GM18909 (cell line): Measurements from ENCODE around the gene NFIA.

Experiments
- ATAC-seq: cut with Tn5 transposase; IDR thresholded peaks from one replicate; pipeline ENCODE4 v1.9.1; 2021; ENCODE audit warnings: mild to moderate bottlenecking; ENCODE audit not compliant: unreplicated experiment, poor library complexity

Gene NFIA

GRCh38 chr1:61171974-61172373 lies 89.6 kb downstream of the NFIA start:
- ATAC-seq: no peak

GRCh38 chr1:61173118-61173517 lies 90.8 kb downstream of the NFIA start:
- no peak for ATAC-seq

- ATAC-seq: no peak
These were observed 91.9 kb downstream of the NFIA start for GRCh38 chr1:61174060-61174795.

GRCh38 chr1:61175976-61176375 lies 93.6 kb downstream of the NFIA start:
- ATAC-seq: no peak

GRCh38 chr1:61181067-61182038 lies 99.0 kb downstream of the NFIA start:
- no peak for ATAC-seq

GRCh38 chr1:61182049-61182448 lies 99.7 kb downstream of the NFIA start:
- ATAC-seq: no peak

GRCh38 chr1:61182480-61182879 lies 100.1 kb downstream of the NFIA start:
- ATAC-seq: no peak

- no peak for ATAC-seq
These were observed 101.2 kb downstream of the NFIA start for GRCh38 chr1:61183471-61184039.

GRCh38 chr1:61184040-61184713 lies 101.8 kb downstream of the NFIA start:
- ATAC-seq: no peak

- ATAC-seq: no peak
These were observed 102.3 kb downstream of the NFIA start for GRCh38 chr1:61184714-61185106.

- no peak for ATAC-seq
These were observed 104.4 kb downstream of the NFIA start for GRCh38 chr1:61186753-61187152.

GRCh38 chr1:61187352-61188086 lies 105.2 kb downstream of the NFIA start:
- no peak for ATAC-seq

GRCh38 chr1:61190153-61190552 lies 107.8 kb downstream of the NFIA start:
- ATAC-seq: no peak

- ATAC-seq: no peak
These were observed 108.5 kb downstream of the NFIA start for GRCh38 chr1:61190618-61191432.

GRCh38 chr1:61191433-61191720 lies 109.0 kb downstream of the NFIA start:
- ATAC-seq: no peak

- ATAC-seq: no peak
These were observed 110.4 kb downstream of the NFIA start for GRCh38 chr1:61192663-61193330.

GRCh38 chr1:61193808-61194207 lies 111.4 kb downstream of the NFIA start:
- no peak for ATAC-seq

GRCh38 chr1:61198554-61198953 lies 116.2 kb downstream of the NFIA start:
- no peak for ATAC-seq

GRCh38 chr1:61201035-61201434 lies 118.7 kb downstream of the NFIA start:
- no peak for ATAC-seq
